HepG2 (cell line): ENCODE measurements around the gene NIN. TPM values are rescaled to one million over a fixed set of nuclear protein-coding genes. Genes with fewer than 3 reads are reported as not detected.

Experiments
- ATM ChIP-seq: fragments of 450-650 bp; IDR thresholded peaks from 2 replicates; pipeline ENCODE4 v1.7.1; 2017; ENCODE audit warnings: mild to moderate bottlenecking, borderline replicate concordance
- DNMT1 ChIP-seq: sonication (generic); formaldehyde crosslinking; IDR thresholded peaks from 2 replicates; pipeline ENCODE4 v1.5.1; 2020; ENCODE audit warnings: mild to moderate bottlenecking, missing genetic modification reagents
- GLI4 ChIP-seq: sonication (generic); formaldehyde crosslinking; IDR thresholded peaks from 2 replicates; pipeline ENCODE4 v1.5.1; 2020; ENCODE audit warnings: missing genetic modification reagents, mild to moderate bottlenecking, moderate library complexity, borderline replicate concordance
- HMG20A ChIP-seq: IDR thresholded peaks from 2 replicates; pipeline ENCODE4 v1.6.1; 2016; ENCODE audit warnings: borderline replicate concordance
- HOXA5 ChIP-seq: sonication (generic); formaldehyde crosslinking; IDR thresholded peaks from 2 replicates; pipeline ENCODE4 v1.4.0; 2020; ENCODE audit warnings: missing genetic modification reagents
- IRX3 ChIP-seq: sonication (generic); formaldehyde crosslinking; IDR thresholded peaks from 2 replicates; pipeline ENCODE4 v1.8.1; 2023; ENCODE audit warnings: mild to moderate bottlenecking, low read depth, missing genetic modification reagents, borderline replicate concordance
- MAFF ChIP-seq: IDR thresholded peaks from 2 replicates; pipeline ENCODE4 v1.6.1; 2011; ENCODE audit warnings: low read depth, low read length, improper control_type of control experiment
- MAFK ChIP-seq, 2 experiments: IDR thresholded peaks in 1 of 2; conservative IDR thresholded peaks in 1 of 2; 2 replicates each; pipeline ENCODE4 v1.6.1; 2011; ENCODE audit warnings: improper control_type of control experiment in 2 of 2, low read length in 2 of 2
- MXD4 ChIP-seq: IDR thresholded peaks from 2 replicates; pipeline ENCODE4 v1.6.1; 2016; ENCODE audit warnings: mild to moderate bottlenecking, missing biosample characterization, missing genetic modification reagents
- NR2F2 ChIP-seq: IDR thresholded peaks from 2 replicates; pipeline ENCODE4 v1.6.1; 2012; ENCODE audit warnings: low read depth, inconsistent platforms, borderline replicate concordance
- RXRB ChIP-seq: IDR thresholded peaks from 2 replicates; pipeline ENCODE4 v1.6.1; 2016; ENCODE audit warnings: borderline replicate concordance, missing genetic modification reagents, missing compliant biosample characterization
- SMARCC2 ChIP-seq: fragments of 450-650 bp; IDR thresholded peaks from 2 replicates; pipeline ENCODE4 v1.6.1; 2017; ENCODE audit warnings: antibody characterized with exemption, mild to moderate bottlenecking
- ZNF329 ChIP-seq: sonication (generic); formaldehyde crosslinking; IDR thresholded peaks from 2 replicates; pipeline ENCODE4 v1.9.0; 2021; ENCODE audit warnings: low read depth, mild to moderate bottlenecking, missing genetic modification reagents
- ZNF33B ChIP-seq: sonication (generic); formaldehyde crosslinking; IDR thresholded peaks from 2 replicates; pipeline ENCODE4 v1.5.1; 2020; ENCODE audit warnings: mild to moderate bottlenecking, missing genetic modification reagents
- ZNF367 ChIP-seq: sonication (generic); formaldehyde crosslinking; IDR thresholded peaks from 2 replicates; pipeline ENCODE4 v1.4.0; 2020; ENCODE audit warnings: missing genetic modification reagents, borderline replicate concordance
- ZNF44 ChIP-seq: sonication (generic); formaldehyde crosslinking; IDR thresholded peaks from 2 replicates; pipeline ENCODE4 v1.5.1; 2020; ENCODE audit warnings: mild to moderate bottlenecking, missing genetic modification reagents
- ZNF792 ChIP-seq: IDR thresholded peaks from 2 replicates; pipeline ENCODE4 v1.6.1; 2016
- ZSCAN30 ChIP-seq: sonication (generic); formaldehyde crosslinking; IDR thresholded peaks from 2 replicates; pipeline ENCODE4 v1.5.0; 2020; ENCODE audit warnings: mild to moderate bottlenecking, missing genetic modification reagents
- polyA plus RNA-seq, 8 experiments: library from polyadenylated mRNA; depleted of rRNA in 3 of 8; stranded (reverse) in 7 of 8; unstranded in 1 of 8; fragments of >200 nt; fragmentation: Illumina TruSeq in 4 of 8; extraction: Trizol in 4 of 8; gene quantifications; 2 replicates each; pipeline versions ENCODE4 v1.2.1 to v1.2.3, GENCODE V29; 2011 to 2016; ENCODE audit warnings: low read depth in 4 of 8, missing spikeins in 1 of 8, mixed read lengths in 1 of 8; ENCODE audit not compliant: insufficient read depth in 1 of 8
- total RNA-seq, 5 experiments: library from RNA; depleted of rRNA; stranded (reverse); fragments of >200 nt; fragmentation: Illumina TruSeq; extraction: Trizol; gene quantifications; 2 replicates each; pipeline ENCODE4 v1.2.3, GENCODE V29; 2016; ENCODE audit warnings: low read depth in 1 of 5
- TF ChIP-seq, protein P1 (sequence below): sonication (generic); formaldehyde crosslinking; IDR thresholded peaks from 2 replicates; pipeline ENCODE4 v1.5.1; 2020; ENCODE audit warnings: mild to moderate bottlenecking, missing genetic modification reagents, moderate library complexity
- TF ChIP-seq, protein P2 (sequence below): IDR thresholded peaks from 2 replicates; pipeline ENCODE4 v1.6.1; 2016; ENCODE audit warnings: missing genetic modification reagents, missing compliant biosample characterization
- TF ChIP-seq, protein P3 (sequence below): sonication (generic); formaldehyde crosslinking; IDR thresholded peaks from 2 replicates; pipeline ENCODE4 v1.9.0; 2021; ENCODE audit warnings: missing genetic modification reagents, mild to moderate bottlenecking, borderline replicate concordance
- TF ChIP-seq, protein P4 (sequence below): sonication (generic); formaldehyde crosslinking; IDR thresholded peaks from 2 replicates; pipeline ENCODE4 v1.4.0; 2020; ENCODE audit warnings: missing genetic modification reagents, mild to moderate bottlenecking, borderline replicate concordance

The NIN gene
- total and polyA plus RNA-seq, 2 of the 13 experiments (the other 11 are each of a cell fraction or from before 2014, with no cell fraction given) = 2.8 to 9.7 TPM

DNA sequence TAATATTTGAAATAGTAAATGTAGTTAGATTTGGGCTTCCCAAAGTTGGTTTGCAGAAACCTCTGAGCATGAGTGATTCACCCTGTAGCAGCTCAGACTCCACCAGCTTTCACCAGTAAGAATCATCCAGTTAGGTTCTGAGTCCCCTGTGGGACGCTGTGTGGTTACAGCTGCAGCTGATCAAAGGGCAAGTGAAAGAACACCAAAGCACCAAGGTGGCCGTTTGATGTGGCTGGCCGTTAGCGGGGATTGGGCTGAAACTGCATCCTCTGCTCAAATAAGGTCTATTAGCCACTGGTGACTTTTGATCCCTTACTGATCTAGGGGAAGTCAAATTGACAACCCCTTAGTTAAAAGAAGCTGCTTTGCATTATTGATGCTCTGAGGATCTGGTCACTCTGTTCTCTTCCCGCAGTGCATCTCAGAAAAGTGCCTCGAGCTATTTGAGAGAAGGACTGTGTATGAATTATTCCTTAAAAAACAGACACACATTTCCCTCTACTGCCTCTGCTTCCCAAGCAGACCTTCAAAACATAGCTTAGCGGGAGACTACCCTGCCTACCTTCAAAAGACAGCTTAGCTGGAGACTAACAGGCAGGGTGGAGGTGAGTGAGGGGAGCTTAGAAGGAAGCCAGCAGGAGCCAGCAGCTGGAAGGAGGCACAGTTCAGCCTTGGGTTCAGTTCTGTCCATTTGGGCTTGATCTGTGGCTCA lies 44.6 kb upstream of the NIN start (continued):
- TF ChIP-seq, protein P1, sequence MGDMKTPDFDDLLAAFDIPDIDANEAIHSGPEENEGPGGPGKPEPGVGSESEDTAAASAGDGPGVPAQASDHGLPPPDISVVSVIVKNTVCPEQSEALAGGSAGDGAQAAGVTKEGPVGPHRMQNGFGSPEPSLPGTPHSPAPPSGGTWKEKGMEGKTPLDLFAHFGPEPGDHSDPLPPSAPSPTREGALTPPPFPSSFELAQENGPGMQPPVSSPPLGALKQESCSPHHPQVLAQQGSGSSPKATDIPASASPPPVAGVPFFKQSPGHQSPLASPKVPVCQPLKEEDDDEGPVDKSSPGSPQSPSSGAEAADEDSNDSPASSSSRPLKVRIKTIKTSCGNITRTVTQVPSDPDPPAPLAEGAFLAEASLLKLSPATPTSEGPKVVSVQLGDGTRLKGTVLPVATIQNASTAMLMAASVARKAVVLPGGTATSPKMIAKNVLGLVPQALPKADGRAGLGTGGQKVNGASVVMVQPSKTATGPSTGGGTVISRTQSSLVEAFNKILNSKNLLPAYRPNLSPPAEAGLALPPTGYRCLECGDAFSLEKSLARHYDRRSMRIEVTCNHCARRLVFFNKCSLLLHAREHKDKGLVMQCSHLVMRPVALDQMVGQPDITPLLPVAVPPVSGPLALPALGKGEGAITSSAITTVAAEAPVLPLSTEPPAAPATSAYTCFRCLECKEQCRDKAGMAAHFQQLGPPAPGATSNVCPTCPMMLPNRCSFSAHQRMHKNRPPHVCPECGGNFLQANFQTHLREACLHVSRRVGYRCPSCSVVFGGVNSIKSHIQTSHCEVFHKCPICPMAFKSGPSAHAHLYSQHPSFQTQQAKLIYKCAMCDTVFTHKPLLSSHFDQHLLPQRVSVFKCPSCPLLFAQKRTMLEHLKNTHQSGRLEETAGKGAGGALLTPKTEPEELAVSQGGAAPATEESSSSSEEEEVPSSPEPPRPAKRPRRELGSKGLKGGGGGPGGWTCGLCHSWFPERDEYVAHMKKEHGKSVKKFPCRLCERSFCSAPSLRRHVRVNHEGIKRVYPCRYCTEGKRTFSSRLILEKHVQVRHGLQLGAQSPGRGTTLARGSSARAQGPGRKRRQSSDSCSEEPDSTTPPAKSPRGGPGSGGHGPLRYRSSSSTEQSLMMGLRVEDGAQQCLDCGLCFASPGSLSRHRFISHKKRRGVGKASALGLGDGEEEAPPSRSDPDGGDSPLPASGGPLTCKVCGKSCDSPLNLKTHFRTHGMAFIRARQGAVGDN = no peak
- TF ChIP-seq ZNF44 (CRISPR knock-in tag) (no peak), ZNF367 (no peak), MAFK (conservative IDR thresholded peaks at IDR 0.05 in 1 of 2, IDR thresholded peaks at IDR 0.05 in 1 of 2; ENCODE audit: low read length in 2 of 2) (peak in 1 of 2 experiments; percentile 31; a peak in 1 of 4 replicates), GLI4 (CRISPR knock-in tag) (no peak), ZSCAN30 (CRISPR knock-in tag) (no peak), ZNF329 (no peak), IRX3 (no peak), HOXA5 (CRISPR knock-in tag) (no peak; the same call in 1 of the 2 replicates), ZNF33B (no peak), NR2F2 (no peak), HMG20A (peak; percentile 60; the same call in 1 of the 2 replicates), SMARCC2 (no peak), MXD4 (CRISPR knock-in tag) (no peak), ATM (no peak), DNMT1 (no peak), ZNF792 (peak; percentile 79), MAFF (peak; percentile 49; the same call in 1 of the 2 replicates), RXRB (CRISPR knock-in tag) (peak; percentile 49; the same call in 1 of the 2 replicates)
- TF ChIP-seq, protein P2, sequence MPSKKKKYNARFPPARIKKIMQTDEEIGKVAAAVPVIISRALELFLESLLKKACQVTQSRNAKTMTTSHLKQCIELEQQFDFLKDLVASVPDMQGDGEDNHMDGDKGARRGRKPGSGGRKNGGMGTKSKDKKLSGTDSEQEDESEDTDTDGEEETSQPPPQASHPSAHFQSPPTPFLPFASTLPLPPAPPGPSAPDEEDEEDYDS (CRISPR knock-in tag) = peak; percentile 31; the same call in 1 of the 2 replicates
- TF ChIP-seq, protein P3, sequence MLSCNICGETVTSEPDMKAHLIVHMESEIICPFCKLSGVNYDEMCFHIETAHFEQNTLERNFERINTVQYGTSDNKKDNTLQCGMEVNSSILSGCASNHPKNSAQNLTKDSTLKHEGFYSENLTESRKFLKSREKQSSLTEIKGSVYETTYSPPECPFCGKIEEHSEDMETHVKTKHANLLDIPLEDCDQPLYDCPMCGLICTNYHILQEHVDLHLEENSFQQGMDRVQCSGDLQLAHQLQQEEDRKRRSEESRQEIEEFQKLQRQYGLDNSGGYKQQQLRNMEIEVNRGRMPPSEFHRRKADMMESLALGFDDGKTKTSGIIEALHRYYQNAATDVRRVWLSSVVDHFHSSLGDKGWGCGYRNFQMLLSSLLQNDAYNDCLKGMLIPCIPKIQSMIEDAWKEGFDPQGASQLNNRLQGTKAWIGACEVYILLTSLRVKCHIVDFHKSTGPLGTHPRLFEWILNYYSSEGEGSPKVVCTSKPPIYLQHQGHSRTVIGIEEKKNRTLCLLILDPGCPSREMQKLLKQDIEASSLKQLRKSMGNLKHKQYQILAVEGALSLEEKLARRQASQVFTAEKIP = no peak
- TF ChIP-seq, protein P4, sequence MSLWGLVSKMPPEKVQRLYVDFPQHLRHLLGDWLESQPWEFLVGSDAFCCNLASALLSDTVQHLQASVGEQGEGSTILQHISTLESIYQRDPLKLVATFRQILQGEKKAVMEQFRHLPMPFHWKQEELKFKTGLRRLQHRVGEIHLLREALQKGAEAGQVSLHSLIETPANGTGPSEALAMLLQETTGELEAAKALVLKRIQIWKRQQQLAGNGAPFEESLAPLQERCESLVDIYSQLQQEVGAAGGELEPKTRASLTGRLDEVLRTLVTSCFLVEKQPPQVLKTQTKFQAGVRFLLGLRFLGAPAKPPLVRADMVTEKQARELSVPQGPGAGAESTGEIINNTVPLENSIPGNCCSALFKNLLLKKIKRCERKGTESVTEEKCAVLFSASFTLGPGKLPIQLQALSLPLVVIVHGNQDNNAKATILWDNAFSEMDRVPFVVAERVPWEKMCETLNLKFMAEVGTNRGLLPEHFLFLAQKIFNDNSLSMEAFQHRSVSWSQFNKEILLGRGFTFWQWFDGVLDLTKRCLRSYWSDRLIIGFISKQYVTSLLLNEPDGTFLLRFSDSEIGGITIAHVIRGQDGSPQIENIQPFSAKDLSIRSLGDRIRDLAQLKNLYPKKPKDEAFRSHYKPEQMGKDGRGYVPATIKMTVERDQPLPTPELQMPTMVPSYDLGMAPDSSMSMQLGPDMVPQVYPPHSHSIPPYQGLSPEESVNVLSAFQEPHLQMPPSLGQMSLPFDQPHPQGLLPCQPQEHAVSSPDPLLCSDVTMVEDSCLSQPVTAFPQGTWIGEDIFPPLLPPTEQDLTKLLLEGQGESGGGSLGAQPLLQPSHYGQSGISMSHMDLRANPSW (CRISPR knock-in tag) = no peak
